ENCODE data around the gene MAB21L4.

Gene MAB21L4

DNA sequence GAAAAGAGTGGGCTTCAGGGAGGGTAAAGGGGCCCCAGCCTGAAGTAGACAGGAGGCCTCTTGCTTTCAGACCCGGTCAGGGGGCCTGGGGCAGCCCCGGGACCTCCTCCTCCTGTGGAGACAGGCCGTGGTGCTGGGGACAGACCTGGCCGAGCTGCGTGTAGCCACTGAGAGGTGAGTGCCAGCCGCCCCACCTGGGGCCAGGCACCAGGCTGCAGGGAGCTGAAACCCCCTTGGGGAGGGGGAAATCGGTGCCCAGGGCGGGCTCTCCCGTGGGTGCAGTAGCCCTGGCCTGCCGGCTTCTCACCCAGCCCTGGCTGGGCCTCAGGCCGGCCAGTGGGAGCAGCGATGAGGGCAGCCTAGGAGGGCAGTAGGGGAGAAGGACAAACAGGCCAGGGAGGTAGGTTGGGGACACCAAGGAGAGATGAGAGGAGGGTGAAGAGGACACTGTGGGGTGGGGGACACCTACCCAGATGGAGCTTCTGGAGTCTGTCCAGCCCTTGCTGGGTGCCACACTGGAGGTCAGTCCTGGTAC lies 34.2 kb upstream of the MAB21L4 start:
- H3K4me1 ChIP-seq: no peaks in the 10 kb centered on the region
- DNase-seq: peak; percentile 8
- TF ChIP-seq, protein P1, sequence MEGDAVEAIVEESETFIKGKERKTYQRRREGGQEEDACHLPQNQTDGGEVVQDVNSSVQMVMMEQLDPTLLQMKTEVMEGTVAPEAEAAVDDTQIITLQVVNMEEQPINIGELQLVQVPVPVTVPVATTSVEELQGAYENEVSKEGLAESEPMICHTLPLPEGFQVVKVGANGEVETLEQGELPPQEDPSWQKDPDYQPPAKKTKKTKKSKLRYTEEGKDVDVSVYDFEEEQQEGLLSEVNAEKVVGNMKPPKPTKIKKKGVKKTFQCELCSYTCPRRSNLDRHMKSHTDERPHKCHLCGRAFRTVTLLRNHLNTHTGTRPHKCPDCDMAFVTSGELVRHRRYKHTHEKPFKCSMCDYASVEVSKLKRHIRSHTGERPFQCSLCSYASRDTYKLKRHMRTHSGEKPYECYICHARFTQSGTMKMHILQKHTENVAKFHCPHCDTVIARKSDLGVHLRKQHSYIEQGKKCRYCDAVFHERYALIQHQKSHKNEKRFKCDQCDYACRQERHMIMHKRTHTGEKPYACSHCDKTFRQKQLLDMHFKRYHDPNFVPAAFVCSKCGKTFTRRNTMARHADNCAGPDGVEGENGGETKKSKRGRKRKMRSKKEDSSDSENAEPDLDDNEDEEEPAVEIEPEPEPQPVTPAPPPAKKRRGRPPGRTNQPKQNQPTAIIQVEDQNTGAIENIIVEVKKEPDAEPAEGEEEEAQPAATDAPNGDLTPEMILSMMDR (IDR thresholded peaks at IDR 0.05; ENCODE audit: low read depth, low read length): no peak

DNA sequence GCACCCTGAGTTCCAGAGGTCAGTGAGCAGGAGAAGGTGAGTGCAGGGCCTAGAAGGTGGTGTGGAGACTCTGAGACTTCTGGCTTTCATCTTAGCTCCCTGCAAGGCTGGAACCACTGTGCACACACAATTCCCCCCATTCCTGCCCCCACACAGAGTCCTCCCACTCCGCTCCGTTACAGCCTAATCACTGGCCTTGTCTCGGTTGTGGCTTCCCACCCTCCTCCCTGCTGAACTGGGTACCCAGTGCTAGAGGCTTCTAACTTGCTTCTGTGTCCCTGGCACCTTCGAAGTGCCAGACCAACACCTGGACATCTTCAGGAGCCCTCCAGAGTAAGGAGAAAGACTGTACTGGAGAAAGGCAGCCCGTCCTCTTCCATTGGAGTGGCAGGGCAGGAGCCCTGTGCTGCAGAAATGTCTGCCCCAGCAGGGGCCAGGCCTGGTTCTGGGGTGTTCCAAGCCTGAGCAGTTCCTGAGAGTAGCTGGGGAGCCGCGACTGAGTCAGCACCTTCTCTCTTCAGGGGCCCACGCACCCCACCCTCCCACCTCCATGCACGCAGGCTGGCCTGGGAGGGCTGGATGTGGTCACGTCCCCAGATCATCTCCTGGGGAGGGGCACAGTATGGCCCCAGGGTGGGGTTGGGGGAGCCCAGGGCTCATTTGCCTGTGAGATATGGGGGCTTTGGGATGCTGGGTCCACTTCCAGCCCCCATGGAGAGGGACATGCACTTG lies 33.6 kb upstream of the MAB21L4 start:
- no peaks in the 10 kb centered on the region for H3K9me3 ChIP-seq
- TF ChIP-seq, protein P1 (IDR thresholded peaks at IDR 0.05; ENCODE audit: low read depth, low read length): no peak
- H3K4me3 ChIP-seq (ENCODE audit: low read depth, low read length): no peak overlapping the region
- H3K27me3 ChIP-seq: no peaks in the 10 kb centered on the region
- no peak for DNase-seq
- H3K4me1 ChIP-seq: no peaks in the 10 kb centered on the region
- H3K36me3 ChIP-seq: no peaks in the 10 kb centered on the region

More for the DNA sequence above, 34.2 kb upstream of the MAB21L4 start:
- Histone ChIP-seq H3K27me3 (no peaks in the 10 kb centered on the region), H3K36me3 (no peaks in the 10 kb centered on the region), H3K4me3 (ENCODE audit: low read depth, low read length) (no peak overlapping the region), H3K9me3 (no peaks in the 10 kb centered on the region)

DNA sequence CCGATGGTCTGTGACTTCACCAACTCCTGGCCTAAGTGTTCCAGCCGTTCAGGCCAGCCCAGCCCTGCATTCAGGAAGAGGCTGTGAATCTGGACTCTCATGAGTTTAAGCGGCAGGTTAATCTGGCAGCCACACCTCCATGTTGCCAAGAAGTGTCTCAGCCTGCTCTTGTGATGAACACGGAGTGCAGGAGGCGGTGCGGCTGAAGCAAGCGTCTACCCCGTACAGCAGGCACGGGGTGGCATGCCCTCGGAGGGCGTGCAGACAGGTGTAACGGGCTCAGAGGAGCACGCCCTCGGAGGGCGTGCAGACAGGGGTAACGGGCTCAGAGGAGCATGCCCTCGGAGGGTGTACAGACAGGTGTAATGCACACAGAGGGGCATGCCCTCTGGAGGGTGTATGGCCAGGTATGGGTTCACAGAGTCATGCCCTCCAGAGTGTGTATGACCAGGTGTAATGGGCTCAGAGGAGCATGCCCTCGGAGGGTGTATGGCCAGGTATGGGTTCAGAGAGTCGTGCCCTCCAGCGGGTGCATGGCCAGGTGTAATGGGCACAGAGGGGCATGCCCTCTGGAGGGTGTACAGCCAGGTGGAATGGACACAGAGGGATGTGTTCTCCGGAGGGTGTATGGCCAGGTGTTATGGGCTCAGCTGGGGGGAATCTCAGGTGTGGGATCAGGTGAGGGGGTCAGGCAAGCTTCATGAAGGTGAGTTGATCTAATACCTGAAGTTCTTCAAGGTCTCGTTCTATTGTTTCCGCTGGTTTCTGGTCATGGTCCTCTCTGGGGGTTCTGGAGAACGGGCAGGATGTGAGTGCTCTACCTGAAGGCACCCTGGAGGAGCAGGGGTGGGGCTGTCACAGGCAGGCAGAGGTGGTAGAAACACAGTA lies 32.8 kb upstream of the MAB21L4 start:
- no peak for DNase-seq
- TF ChIP-seq, protein P1 (IDR thresholded peaks at IDR 0.05; ENCODE audit: low read depth, low read length): no peak
- no peaks in the 10 kb centered on the region for H3K9me3 ChIP-seq
- H3K4me3 ChIP-seq (ENCODE audit: low read depth, low read length): no peak overlapping the region
- no peaks in the 10 kb centered on the region for H3K27me3 ChIP-seq
- no peaks in the 10 kb centered on the region for H3K4me1 ChIP-seq
- no peaks in the 10 kb centered on the region for H3K36me3 ChIP-seq

DNA sequence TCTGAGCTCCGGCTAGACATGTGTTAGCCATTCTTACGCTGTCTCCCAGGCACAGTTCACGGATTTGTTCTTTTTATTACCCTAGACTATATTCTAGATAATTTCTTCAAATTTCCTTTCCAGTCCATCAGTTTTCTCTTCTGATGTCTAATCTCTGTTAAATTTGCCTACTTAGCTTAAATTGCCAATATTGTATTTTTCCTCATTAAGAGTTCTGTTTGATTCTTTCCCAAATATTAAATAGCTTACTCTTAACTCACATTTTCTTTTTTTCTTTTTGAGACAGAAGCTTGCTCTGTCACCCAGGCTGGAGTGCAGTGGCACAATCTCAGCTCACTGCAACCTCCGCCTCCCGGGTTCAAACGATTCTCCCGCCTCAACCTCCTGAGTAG lies 31.4 kb upstream of the MAB21L4 start:
- TF ChIP-seq, protein P1 (IDR thresholded peaks at IDR 0.05; ENCODE audit: low read depth, low read length): no peak
- Histone ChIP-seq H3K36me3 (no peaks in the 10 kb centered on the region), H3K27me3 (no peaks in the 10 kb centered on the region), H3K4me3 (ENCODE audit: low read depth, low read length) (no peak overlapping the region), H3K4me1 (no peaks in the 10 kb centered on the region), H3K9me3 (no peaks in the 10 kb centered on the region)
- DNase-seq: no peak

DNA sequence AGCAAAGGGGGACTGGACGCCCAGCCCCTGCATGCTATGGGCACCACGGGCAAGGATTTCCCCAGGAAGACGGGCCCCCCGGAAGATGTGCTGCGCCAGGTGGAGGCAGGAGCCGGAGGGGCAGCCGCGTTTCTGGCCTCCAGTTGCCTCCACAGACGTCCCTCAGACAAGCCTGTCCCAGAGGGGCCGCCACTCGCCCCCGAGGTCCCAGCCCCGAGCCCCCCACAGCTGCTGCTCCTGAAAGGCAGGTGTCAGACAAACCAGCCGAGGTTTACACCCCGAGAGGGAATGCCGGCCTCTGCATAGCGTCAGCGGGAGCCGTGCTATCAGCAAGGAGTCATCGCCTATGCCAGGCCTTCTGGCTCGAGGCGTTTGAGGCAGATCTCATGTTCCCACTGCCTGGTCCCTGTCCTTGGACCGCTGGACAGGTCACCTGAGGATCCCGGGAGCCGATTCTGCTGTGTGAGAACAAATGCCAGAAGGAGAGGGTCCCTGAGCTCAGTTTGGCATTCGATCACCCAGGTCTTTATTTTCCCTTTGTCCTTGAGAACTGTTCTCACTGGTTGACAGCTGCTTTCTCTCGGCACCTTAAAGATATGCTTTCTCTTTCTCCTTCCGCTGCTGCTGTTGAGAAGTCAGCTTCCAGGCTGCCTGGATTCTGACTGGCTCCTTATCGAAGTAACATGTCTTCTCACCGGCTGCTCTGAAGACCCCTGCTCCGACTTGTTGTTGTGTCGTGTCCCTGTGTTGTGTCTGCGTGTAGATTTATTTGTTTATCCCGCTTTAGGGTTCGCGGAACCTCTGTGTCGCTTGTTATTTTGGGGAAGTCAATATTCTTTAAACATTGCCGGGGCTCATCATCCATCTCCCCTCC lies 30.8 kb upstream of the MAB21L4 start:
- H3K36me3 ChIP-seq: no peaks in the 10 kb centered on the region
- TF ChIP-seq, protein P1 (IDR thresholded peaks at IDR 0.05; ENCODE audit: low read depth, low read length): no peak
- no peaks in the 10 kb centered on the region for H3K27me3 ChIP-seq
- DNase-seq: peak; percentile 29
- H3K4me3 ChIP-seq (ENCODE audit: low read depth, low read length): no peak overlapping the region
- H3K9me3 ChIP-seq: no peaks in the 10 kb centered on the region
- no peaks in the 10 kb centered on the region for H3K4me1 ChIP-seq

Measured in BE2C (cell line).